ENCODE results near the gene RAP1GAP2. TPM values are rescaled to one million over a fixed set of nuclear protein-coding genes. Genes with fewer than 3 reads are reported as not detected.

The RAP1GAP2 gene
- total RNA-seq, 2 experiments from 2014 or later, result 0.31 to 0.50 TPM

DNA sequence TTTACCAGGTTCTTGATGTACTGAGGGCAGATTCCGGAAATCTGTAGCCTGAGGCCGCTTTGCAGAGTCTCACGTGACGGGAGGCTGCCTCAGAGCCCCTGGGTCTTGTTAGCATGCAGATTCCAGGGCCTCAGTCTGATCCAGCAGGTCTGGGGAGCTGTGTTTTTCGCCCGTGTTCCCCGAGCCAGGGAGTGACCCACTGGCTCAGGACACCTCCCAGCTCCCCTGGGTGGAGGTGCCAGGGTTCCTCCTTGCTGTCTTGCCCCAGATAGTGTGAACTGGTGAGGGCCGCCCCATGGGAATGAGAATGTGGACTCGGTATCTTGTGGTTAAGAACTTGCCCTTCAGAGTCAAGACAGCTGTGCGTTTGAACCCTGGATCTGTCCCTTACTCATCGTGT, 168.6 kb downstream of the RAP1GAP2 start:
- no peaks in the 10 kb centered on the region for H3K9me3 Mint-ChIP-seq
- CTCF ChIA-PET, result no interaction called here
- no peak overlapping the region for H3K27ac Mint-ChIP-seq
- no peak overlapping the region for H3K4me3 Mint-ChIP-seq
- no peaks in the 10 kb centered on the region for H3K27me3 Mint-ChIP-seq
- no peak for TF ChIP-seq CTCF (IDR thresholded peaks at IDR 0.05)
- DNase-seq (no peak), ATAC-seq (no peak)
- intact Hi-C loops (cut with micrococcal nuclease), result no loop called here
- no peaks in the 10 kb centered on the region for H3K4me1 Mint-ChIP-seq (ENCODE audit: low read depth)
- peaks cover 2% of the 10 kb centered on the region for H3K36me3 Mint-ChIP-seq (ENCODE audit: low read depth)
- POLR2A ChIA-PET, result no interaction called here

DNA sequence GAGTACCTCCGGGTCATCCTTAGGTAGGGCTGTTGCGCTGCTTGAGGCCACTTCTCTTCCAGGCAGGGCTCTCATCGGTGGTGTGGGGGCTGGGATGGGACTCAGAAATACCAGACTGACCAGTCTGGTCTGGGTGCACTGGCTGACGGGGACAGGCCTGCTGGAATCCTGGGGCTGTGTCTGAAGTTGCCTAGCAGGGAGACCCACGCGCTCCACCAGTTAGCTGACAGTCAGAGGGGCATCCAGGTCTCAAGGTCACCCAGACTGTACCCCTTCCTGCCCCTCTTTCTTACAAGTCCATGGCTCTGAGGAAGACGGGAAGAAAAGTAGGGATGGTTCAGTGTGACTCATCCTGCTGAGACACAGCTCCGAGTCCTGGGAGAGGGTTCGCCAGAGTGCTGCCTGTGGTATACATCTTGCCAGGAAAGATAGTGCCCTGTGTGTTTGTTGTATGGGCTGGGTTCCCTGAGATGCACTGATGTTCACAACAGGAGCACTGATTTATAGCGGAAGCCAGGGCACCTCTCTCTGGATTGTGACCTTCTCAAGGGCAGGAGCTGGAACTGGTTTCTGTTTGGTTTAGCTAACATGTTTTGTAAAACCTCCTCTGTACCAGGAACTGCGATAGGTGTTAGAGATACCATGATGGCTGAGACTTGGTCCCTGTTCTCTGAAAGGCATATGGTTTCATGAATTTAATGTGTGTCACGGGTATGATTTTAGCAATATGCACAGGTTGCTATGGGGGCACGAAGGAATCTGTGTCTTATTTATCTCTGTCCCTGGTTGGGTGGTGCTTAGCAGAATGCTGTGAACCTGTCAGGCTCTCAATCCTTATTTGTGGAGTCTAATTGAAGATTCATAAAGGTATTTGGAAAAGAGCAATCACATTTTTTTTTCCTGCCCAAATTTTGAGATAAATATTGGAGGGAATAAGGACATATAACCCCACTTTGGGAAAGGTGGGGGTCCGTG, 169.7 kb downstream of the RAP1GAP2 start:
- Mint-ChIP-seq H3K4me3 (no peak overlapping the region), H3K27me3 (no peaks in the 10 kb centered on the region), H3K36me3 (ENCODE audit: low read depth) (peaks cover 2% of the 10 kb centered on the region), H3K27ac (no peak overlapping the region), H3K9me3 (no peaks in the 10 kb centered on the region), H3K4me1 (ENCODE audit: low read depth) (no peaks in the 10 kb centered on the region)
- DNase-seq (no peak), ATAC-seq (no peak)
- TF ChIP-seq CTCF (IDR thresholded peaks at IDR 0.05), result no peak
- ChIA-PET CTCF (no interaction called here), POLR2A (no interaction called here)
- intact Hi-C loops (cut with micrococcal nuclease), result no loop called here

- no peak for TF ChIP-seq CTCF (IDR thresholded peaks at IDR 0.05)
- H3K4me3 Mint-ChIP-seq, result no peak overlapping the region
- ATAC-seq (no peak), DNase-seq (no peak)
- no peaks in the 10 kb centered on the region for H3K27me3 Mint-ChIP-seq
- POLR2A ChIA-PET, result no interaction called here
- H3K9me3 Mint-ChIP-seq, result no peaks in the 10 kb centered on the region
- CTCF ChIA-PET, result interaction anchor here (1.3 kb wide), 1 partner anchor 119 kb away, joined by 3 read pairs; no protein-coding TSS in a partner anchor
- no peaks in the 10 kb centered on the region for H3K4me1 Mint-ChIP-seq (ENCODE audit: low read depth)
- H3K36me3 Mint-ChIP-seq (ENCODE audit: low read depth), result peaks cover 2% of the 10 kb centered on the region
- H3K27ac Mint-ChIP-seq, result no peak overlapping the region
- intact Hi-C loops (cut with micrococcal nuclease), result no loop called here
Measured at GRCh38 chr17:2967515-2967914, 171.3 kb downstream of the RAP1GAP2 start.

- H3K27ac Mint-ChIP-seq, result no peak overlapping the region
- peaks cover 2% of the 10 kb centered on the region for H3K36me3 Mint-ChIP-seq (ENCODE audit: low read depth)
- no peak overlapping the region for H3K4me3 Mint-ChIP-seq
- intact Hi-C loops (cut with micrococcal nuclease), result no loop called here
- no peaks in the 10 kb centered on the region for H3K9me3 Mint-ChIP-seq
- ATAC-seq (no peak), DNase-seq (no peak)
- POLR2A ChIA-PET, result no interaction called here
- CTCF ChIA-PET, result interaction anchor here (1.4 to 1.5 kb wide), 2 partner anchors 41 to 186 kb away, joined by 3 to 4 read pairs; no protein-coding TSS in a partner anchor
- TF ChIP-seq CTCF (IDR thresholded peaks at IDR 0.05), result no peak
- H3K4me1 Mint-ChIP-seq (ENCODE audit: low read depth), result no peaks in the 10 kb centered on the region
- no peaks in the 10 kb centered on the region for H3K27me3 Mint-ChIP-seq
Measured at GRCh38 chr17:2971851-2972250, 175.6 kb downstream of the RAP1GAP2 start.

DNA sequence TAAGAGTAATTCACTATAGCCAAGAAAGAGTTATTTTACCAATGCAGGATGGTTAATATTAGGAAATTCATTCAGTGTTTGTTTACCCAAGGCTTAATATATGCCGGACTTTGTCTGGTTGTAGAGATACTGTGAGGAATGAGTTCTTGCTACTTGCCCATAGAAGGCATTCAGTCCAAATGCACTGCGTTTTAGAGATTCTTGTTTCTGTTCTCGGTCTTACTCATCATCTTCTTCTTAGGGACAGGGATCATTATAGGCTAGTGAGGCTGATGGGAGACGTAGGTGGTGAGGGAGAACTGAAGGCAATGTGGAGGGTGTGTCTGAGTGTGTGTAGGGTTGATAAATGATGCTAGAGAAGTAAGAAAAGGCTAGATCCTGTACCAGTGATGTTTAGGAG, 176.5 kb downstream of the RAP1GAP2 start:
- peaks cover 2% of the 10 kb centered on the region for H3K36me3 Mint-ChIP-seq (ENCODE audit: low read depth)
- no peak for TF ChIP-seq CTCF (IDR thresholded peaks at IDR 0.05)
- H3K27me3 Mint-ChIP-seq, result no peaks in the 10 kb centered on the region
- no peak overlapping the region for H3K4me3 Mint-ChIP-seq
- H3K27ac Mint-ChIP-seq, result no peak overlapping the region
- no peaks in the 10 kb centered on the region for H3K4me1 Mint-ChIP-seq (ENCODE audit: low read depth)
- no peaks in the 10 kb centered on the region for H3K9me3 Mint-ChIP-seq
- ChIA-PET CTCF (no interaction called here), POLR2A (no interaction called here)
- DNase-seq, result no peak
- ATAC-seq, result no peak
- intact Hi-C loops (cut with micrococcal nuclease), result no loop called here

Data from activated CD8-positive, alpha-beta T cell treated with anti-CD3 and anti-CD28 coated beads for 36 hours (primary cell).